Small intestine (tissue), 7 donors: ENCODE data around the gene CFAP92. TPM values are rescaled to one million over a fixed set of nuclear protein-coding genes. Genes with fewer than 3 reads are reported as not detected.

ENCODE experiments used
- DNase-seq, 2 donors: peaks; one replicate each; pipeline versions ENCODE4 v3.0.0 to v3.0.0-alpha.2; 2013
- FAIRE-seq: peaks from 2 replicates; lab custom pipeline; 2012; peaks lifted over from hg19 to GRCh38; lab: Jason Lieb, UNC
- H3K27ac ChIP-seq, 3 donors: one replicate each; pipeline ENCODE4 v1.5.1; 2013; ENCODE audit warnings: low read length in 2 of 3, mild to moderate bottlenecking in 2 of 3, control low read depth in 1 of 3, inconsistent platforms in 1 of 3, low read depth in 1 of 3, moderate library complexity in 1 of 3
- H3K27me3 ChIP-seq, 3 donors: one replicate each; pipeline ENCODE4 v1.6.1; 2013; ENCODE audit warnings: low read length in 3 of 3, inconsistent platforms in 1 of 3; ENCODE audit not compliant: control insufficient read depth in 3 of 3, insufficient read depth in 3 of 3
- H3K36me3 ChIP-seq, 3 donors: one replicate each; pipeline ENCODE4 v1.6.1; 2013; ENCODE audit warnings: low read length in 3 of 3, inconsistent platforms in 1 of 3, low read depth in 1 of 3, mild to moderate bottlenecking in 1 of 3, moderate library complexity in 1 of 3; ENCODE audit not compliant: control insufficient read depth in 3 of 3, insufficient read depth in 2 of 3
- H3K4me1 ChIP-seq, 3 donors: one replicate each; pipeline ENCODE4 v1.6.1; 2013; ENCODE audit warnings: low read length in 2 of 3, inconsistent platforms in 1 of 3, low read depth in 1 of 3, mild to moderate bottlenecking in 1 of 3, moderate library complexity in 1 of 3; ENCODE audit not compliant: control insufficient read depth in 3 of 3, insufficient read depth in 2 of 3
- H3K4me3 ChIP-seq, 3 donors: one replicate each; pipeline ENCODE4 v1.5.1; 2013; ENCODE audit warnings: low read length in 3 of 3, control low read depth in 1 of 3, inconsistent platforms in 1 of 3, low read depth in 1 of 3, mild to moderate bottlenecking in 1 of 3, moderate library complexity in 1 of 3
- H3K9me3 ChIP-seq, 2 donors: one replicate each; pipeline ENCODE4 v1.6.1; 2013; ENCODE audit warnings: low read depth in 1 of 2, low read length in 1 of 2; ENCODE audit not compliant: control insufficient read depth in 2 of 2, insufficient read depth in 1 of 2
- WGBS, 3 donors: extraction: QIAGEN DNeasy Blood & Tissue Kit; methylation state at CpG; one replicate each; pipeline ENCODE4 v1.1.7; 2013; 5-methylcytosine and 5-hydroxymethylcytosine counted together
- polyA plus RNA-seq, 4 donors: library from polyadenylated mRNA; stranded (reverse) in 3 of 4; unstranded in 1 of 4; fragments of 200-250 nt in 3 of 4; fragments of 120-200 nt in 1 of 4; gene quantifications; one replicate each; pipeline versions ENCODE4 v1.2.1 to v1.2.3, GENCODE V29; 2013
- donor health status: healthy with polysubstance abuse.
- donor health status: control.
- donor health status: control.
- donor health status: Bipolar disorder and iron deficiency.
- donor health status: healthy.

The CFAP92 gene
- polyA plus RNA-seq, 4 donors = 0.68 to 0.78 TPM; not detected in 2

GRCh38 chr3:129006864-129007263 is 13.0 kb upstream of the CFAP92 start:
- no peaks in the 10 kb centered on the region for H3K9me3 ChIP-seq
- H3K36me3 ChIP-seq = peaks cover 0 to 7% (median 0%) of the 10 kb centered on the region in 3 donors
- H3K4me3 ChIP-seq = no peak overlapping the region
- DNase-seq (no peak), FAIRE-seq (no peak)
- H3K27me3 ChIP-seq = peaks cover 2 to 36% (median 7%) of the 10 kb centered on the region in 3 donors
- H3K27ac ChIP-seq = peak overlapping the region in 1 of 3 donors; percentile 26
- 77 to 88% (median 84%) methylated on average over 3 of the region's 3 CpGs for WGBS, 3 donors
- peaks cover 0 to 7% (median 3%) of the 10 kb centered on the region in 3 donors for H3K4me1 ChIP-seq

GRCh38 chr3:129005526-129006303 is 11.8 kb upstream of the CFAP92 start:
- Histone ChIP-seq H3K4me1 (peaks cover 0 to 7% (median 3%) of the 10 kb centered on the region in 3 donors), H3K27me3 (peaks cover 8 to 46% (median 11%) of the 10 kb centered on the region in 3 donors), H3K36me3 (peaks cover 0 to 7% (median 0%) of the 10 kb centered on the region in 3 donors), H3K9me3 (no peaks in the 10 kb centered on the region), H3K27ac (peak overlapping the region in 1 of 3 donors; percentile 61), H3K4me3 (no peak overlapping the region)
- peak in 1 of 2 donors; percentile 37 for DNase-seq
- WGBS, 3 donors = 89 to 92% (median 91%) methylated on average over 4 of the region's 4 CpGs
- no peak for FAIRE-seq

GRCh38 chr3:129004639-129005295 is 10.9 kb upstream of the CFAP92 start:
- DNase-seq (peak in 1 of 2 donors; percentile 52), FAIRE-seq (no peak)
- peak overlapping the region in 2 of 3 donors; percentile 13 to 61 for H3K27ac ChIP-seq
- peaks cover 0 to 7% (median 3%) of the 10 kb centered on the region in 3 donors for H3K4me1 ChIP-seq
- H3K9me3 ChIP-seq = no peaks in the 10 kb centered on the region
- WGBS, 3 donors = 32 to 53% (median 42%) methylated on average over 6 of the region's 6 CpGs
- H3K27me3 ChIP-seq = peaks cover 8 to 55% (median 11%) of the 10 kb centered on the region in 3 donors
- H3K36me3 ChIP-seq = peaks cover 0 to 6% (median 0%) of the 10 kb centered on the region in 3 donors
- no peak overlapping the region for H3K4me3 ChIP-seq

- Histone ChIP-seq H3K27me3 (peaks cover 8 to 66% (median 11%) of the 10 kb centered on the region in 3 donors), H3K4me3 (peak overlapping the region in 1 of 3 donors; percentile 19), H3K4me1 (peaks cover 0 to 7% (median 3%) of the 10 kb centered on the region in 3 donors), H3K9me3 (no peaks in the 10 kb centered on the region), H3K36me3 (peaks cover 0 to 5% (median 0%) of the 10 kb centered on the region in 3 donors), H3K27ac (peak overlapping the region in 1 of 3 donors; percentile 40)
- DNase-seq (peak; percentile 71 to 84), FAIRE-seq (no peak)
- 9 to 22% (median 18%) methylated on average over 27 to 55 of the region's 55 CpGs for WGBS, 3 donors
Observed at GRCh38 chr3:129003578-129004112, 9.8 kb upstream of the CFAP92 start.

GRCh38 chr3:129002573-129003569 is 9.0 kb upstream of the CFAP92 start:
- Histone ChIP-seq H3K4me1 (peaks cover 0 to 7% (median 3%) of the 10 kb centered on the region in 3 donors), H3K4me3 (peak overlapping the region in 1 of 3 donors; percentile 30), H3K27me3 (peaks cover 8 to 70% (median 11%) of the 10 kb centered on the region in 3 donors), H3K36me3 (peaks cover 0 to 3% (median 0%) of the 10 kb centered on the region in 3 donors), H3K9me3 (no peaks in the 10 kb centered on the region), H3K27ac (no peak overlapping the region)
- FAIRE-seq = no peak
- no peak for DNase-seq
- 43 to 55% (median 46%) methylated on average over 28 of the region's 28 CpGs for WGBS, 3 donors

GRCh38 chr3:129001806-129002572 is 8.1 kb upstream of the CFAP92 start:
- Histone ChIP-seq H3K4me1 (peaks cover 0 to 7% (median 3%) of the 10 kb centered on the region in 3 donors), H3K9me3 (no peaks in the 10 kb centered on the region), H3K27me3 (peaks cover 8 to 72% (median 11%) of the 10 kb centered on the region in 3 donors), H3K27ac (peak overlapping the region in 1 of 3 donors; percentile 46), H3K36me3 (peaks cover 0 to 3% (median 0%) of the 10 kb centered on the region in 3 donors), H3K4me3 (peak overlapping the region; percentile 21 to 44 (median 32))
- no peak for FAIRE-seq
- DNase-seq = peak in 1 of 2 donors; percentile 52
- 2 to 3% (median 3%) methylated on average over 51 to 81 of the region's 81 CpGs for WGBS, 3 donors
